ENCODE results near the gene DYDC2.

DNA sequence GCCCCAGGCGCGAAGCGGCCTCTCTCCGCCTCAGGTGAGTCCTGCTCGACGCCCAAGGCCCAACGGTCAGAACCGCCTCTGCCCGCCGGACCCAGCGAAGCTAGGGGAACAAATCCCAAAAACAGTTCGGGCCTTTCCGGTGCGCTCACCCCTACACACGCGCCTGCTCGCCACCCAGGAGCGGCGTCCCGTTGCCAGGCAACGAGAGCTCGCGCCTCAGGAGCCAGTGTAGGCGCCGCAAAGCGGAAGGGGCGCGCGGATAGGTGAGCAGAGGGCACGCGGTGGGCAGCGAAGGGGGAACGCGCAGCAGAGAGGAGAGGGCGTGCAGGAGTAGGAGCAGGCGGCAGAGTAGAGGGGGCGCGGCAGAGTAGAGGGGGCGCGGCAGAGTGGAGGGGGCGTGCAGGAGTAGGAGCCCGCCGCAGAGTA, at the start of gene DYDC2, which contains the start of gene DYDC1:
- TF ChIP-seq, protein P1, sequence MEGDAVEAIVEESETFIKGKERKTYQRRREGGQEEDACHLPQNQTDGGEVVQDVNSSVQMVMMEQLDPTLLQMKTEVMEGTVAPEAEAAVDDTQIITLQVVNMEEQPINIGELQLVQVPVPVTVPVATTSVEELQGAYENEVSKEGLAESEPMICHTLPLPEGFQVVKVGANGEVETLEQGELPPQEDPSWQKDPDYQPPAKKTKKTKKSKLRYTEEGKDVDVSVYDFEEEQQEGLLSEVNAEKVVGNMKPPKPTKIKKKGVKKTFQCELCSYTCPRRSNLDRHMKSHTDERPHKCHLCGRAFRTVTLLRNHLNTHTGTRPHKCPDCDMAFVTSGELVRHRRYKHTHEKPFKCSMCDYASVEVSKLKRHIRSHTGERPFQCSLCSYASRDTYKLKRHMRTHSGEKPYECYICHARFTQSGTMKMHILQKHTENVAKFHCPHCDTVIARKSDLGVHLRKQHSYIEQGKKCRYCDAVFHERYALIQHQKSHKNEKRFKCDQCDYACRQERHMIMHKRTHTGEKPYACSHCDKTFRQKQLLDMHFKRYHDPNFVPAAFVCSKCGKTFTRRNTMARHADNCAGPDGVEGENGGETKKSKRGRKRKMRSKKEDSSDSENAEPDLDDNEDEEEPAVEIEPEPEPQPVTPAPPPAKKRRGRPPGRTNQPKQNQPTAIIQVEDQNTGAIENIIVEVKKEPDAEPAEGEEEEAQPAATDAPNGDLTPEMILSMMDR (conservative IDR thresholded peaks at IDR 0.05 in 1 of 2, IDR thresholded peaks at IDR 0.05 in 1 of 2; ENCODE audit: extremely low read depth in 1 of 2, insufficient read depth in 1 of 2, low read depth in 1 of 2, low read length in 2 of 2), result no peak
- no peak for TF ChIP-seq EZH2 (IDR thresholded peaks at IDR 0.05; ENCODE audit: borderline replicate concordance, low read length)
